GM21381 (cell line): ENCODE measurements around the gene REG4.
"Not testable (repeated sequence)": the region's sequence is repeated elsewhere in the genome, so short reads cannot be mapped to it uniquely, and the experiment has no call there.

Experiments used
- ATAC-seq: cut with Tn5 transposase; IDR thresholded peaks from one replicate; pipeline ENCODE4 v1.9.1; 2021; ENCODE audit warnings: mild to moderate bottlenecking, moderate library complexity; ENCODE audit not compliant: unreplicated experiment

The REG4 gene

DNA sequence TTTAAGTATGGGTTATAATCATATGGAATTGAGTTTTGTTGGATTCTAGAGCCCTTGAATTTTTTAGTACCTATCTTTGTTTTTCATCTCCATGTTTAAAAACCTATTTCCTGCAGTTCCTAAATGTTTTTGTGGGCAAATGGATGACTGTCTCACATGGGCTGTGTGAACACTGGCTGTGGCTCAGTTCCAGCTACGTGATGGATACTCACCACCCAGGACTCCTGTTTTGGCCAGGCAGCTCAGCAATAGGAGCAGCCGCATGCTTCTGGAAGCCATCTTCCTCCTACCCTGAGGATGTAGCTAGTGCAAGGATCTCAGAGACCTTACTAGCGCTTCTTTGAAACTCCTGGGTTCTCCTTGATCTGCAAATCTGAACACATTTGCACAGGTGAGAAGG is 2.8 kb downstream of the REG4 start:
- ATAC-seq: no peak

DNA sequence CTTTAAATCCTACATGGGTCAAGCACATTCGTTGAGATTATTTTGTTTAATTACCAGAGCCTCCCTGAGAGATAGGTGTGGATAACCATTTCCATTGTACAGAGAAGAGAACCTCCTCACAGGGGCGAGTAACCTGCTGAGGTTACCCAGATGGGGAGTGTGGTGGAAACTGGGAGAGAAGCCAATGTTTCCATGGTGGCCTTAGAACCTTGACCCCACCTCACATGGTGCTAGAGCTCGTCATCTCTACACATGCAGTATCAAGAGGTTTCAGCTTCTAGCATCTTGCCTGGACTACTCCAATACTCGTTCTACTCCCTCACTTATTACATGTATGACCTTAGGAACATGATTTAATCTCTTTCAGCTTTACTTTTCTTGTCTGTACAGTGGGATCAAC is 4.8 kb downstream of the REG4 start:
- ATAC-seq: no peak

DNA sequence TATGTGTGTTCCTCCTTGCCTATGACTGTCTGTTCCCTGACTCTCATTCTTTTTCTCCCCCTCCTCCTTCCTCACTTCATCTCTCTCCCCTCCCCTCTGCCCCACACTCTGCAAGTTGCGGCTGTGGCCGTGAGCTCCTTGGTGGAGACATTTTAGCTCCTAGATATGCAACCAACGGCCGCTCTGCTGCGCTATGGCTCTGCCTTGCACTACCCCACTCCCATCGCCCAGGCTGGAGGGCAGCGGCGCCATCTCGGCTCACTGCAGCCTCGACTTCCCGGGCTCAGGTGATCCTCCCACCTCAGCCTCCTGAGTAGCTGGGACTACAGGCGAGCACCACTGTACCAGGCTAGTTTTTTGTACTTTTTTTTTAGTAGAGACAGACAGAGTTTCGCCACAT is 5.5 kb downstream of the REG4 start:
- no peak for ATAC-seq

DNA sequence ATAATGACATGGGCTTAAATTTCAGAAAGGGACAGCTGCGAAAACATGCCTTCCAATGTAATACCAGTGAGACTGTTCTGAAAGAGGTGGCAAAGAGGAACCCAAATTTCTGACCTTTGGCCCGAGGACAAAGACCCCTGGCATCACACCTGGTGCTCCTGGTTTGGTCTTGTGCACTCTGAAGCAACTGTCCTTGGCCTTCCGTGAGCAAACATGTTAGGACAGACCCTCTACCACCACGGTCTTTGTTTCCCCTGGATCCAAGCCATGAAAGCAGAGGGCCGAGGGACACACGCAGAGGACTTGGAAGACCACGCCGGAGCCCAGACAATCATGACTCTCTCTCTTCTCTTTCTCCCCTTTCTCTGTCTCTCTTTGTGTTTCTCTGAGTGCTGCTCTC is 6.0 kb downstream of the REG4 start:
- ATAC-seq: no peak

DNA sequence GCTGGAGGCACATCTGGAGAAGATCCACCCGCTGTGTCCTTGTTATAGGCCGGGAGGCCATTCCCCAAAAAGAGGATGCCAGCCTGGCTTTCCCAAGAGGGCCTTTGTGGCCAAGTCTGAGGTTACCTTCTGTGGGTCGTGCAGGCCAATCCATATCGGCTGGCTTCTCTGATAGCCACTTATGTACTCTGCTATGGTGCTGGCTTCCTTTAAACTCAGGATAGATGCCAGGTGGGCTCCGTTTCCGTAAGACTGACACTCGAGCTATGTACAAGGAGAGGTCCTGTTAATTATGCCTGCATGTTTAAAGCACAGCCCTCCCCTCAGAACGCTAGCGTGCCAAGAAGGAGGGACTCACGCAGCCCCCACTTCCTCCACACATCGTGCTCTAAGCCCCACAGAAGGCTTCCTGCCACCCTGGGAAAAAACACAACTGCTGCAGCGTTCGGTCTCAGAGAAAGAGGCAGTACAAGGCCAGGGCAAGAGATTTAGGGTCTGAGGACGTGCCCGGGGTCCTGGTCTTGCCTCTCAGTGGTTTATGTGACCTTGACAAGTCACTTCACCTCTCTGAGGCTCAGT is 11.6 kb downstream of the REG4 start:
- ATAC-seq: no peak

DNA sequence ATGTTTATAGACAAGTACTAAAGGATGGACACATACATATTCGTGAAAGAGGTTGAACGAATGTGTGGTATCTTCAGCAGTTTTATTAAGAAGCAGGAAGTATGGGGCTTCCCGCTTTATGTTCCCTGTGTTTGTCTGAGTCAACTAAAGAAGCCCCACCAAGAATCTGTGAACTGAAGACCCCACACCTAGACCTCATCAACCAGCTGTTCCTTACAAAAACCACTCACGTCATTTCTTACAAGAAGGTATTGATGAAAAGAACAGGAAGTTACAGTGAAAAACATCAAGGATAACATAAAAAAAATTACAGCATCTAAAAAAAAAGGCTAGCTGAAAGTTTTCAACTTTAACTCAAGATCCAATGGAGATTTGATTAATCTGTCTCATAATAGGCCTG is 12.3 kb downstream of the REG4 start:
- no peak for ATAC-seq

DNA sequence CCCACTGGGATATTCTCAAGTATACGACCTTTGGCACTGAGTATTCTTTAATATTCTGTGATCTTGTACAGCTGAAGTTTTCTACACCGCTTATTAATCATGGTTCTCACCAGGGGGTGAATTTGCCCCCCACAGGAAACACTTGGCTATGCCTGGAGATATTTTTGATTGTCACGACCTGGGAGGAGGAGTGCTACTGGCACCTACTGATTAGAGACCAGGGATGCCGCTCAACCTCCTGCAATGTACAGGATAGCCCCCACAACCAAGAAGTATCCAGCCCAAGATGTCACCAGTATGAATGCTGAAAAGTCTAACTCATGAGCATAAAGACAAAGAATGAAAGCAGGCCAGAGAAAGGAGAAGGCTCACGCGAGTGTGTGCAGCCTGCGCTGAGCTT is 13.7 kb downstream of the REG4 start:
- ATAC-seq: no peak

DNA sequence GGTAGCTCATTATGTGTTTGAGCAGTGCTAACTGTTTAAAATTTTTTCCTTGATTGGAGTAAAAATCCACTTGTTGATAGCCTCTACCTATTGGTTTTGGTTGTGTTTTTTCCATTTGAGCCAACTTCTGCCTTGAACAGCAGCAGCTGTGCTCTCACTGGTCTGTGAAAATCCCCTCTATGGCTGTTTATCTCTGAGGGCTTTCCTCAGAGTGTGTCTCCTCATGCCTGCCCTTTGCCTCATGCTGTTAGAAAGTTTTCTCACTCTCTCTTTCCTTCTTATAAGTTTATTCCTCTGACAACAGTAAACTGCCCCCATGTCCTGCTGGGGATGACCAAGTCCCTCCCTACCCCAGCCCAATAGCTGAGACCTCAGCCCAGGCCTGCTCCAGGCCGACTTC is 14.1 kb downstream of the REG4 start:
- ATAC-seq: no peak

DNA sequence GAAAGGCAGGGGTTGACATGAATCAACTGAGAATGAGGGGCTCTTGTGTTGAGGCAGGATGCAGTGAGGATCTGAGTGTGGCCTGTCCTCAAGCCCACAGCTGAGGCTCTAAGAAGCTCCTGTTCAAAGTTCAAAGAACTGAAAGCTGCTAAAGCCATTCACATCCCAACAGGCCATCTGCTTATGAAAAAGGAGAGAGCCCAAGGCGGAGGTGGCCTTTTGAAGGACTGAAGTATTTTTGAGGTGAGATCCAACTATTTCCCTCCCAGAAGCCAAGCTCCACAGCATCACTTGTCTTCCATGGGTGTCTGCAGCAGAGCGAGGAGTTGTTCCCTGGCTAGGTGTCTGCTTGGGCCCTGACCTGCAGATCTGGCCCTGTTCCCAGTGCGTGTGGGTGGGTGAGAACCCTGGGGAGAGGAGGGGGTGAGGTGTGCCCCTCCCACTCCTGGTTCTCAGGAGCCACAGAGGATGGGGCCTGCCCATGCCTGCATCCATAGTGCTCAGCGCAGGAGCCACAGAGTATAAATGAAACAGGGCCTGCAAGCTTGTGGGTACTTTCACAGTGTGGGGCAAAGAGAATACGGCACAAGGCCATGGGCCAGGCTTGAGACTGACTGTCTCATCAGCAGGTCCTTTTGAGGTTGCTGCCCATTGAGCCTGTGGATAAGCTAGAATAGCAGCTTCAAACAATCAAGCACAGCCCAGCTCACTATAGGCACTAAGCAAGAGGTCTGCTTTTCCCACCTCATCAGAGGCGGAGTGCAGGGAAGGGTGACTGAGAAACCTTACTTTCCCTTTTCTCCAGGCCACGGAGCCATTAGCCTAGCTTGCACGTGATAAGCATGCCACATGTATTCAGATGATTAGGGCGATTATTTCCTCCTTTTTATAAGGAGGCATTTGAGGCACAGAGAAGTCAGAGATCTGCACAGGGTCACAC is 15.7 kb downstream of the REG4 start:
- no peak for ATAC-seq

DNA sequence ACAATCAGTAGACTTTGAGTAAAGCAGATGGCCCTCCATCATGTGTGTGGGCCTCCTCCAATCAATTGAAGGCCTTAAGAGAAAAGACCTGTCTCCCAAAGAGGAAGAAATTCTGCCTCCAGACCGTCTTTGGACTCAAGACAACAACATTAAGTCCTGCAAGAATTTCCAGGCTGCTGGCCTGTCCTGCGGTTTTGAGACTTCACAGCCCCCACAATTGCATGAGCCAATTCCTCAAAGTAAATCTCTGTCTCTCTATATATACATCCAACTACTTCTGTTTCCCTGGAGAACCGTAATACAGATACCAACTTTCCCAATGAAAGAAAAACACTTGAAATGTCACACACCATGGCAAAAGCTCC is 16.4 kb downstream of the REG4 start:
- ATAC-seq: no peak

DNA sequence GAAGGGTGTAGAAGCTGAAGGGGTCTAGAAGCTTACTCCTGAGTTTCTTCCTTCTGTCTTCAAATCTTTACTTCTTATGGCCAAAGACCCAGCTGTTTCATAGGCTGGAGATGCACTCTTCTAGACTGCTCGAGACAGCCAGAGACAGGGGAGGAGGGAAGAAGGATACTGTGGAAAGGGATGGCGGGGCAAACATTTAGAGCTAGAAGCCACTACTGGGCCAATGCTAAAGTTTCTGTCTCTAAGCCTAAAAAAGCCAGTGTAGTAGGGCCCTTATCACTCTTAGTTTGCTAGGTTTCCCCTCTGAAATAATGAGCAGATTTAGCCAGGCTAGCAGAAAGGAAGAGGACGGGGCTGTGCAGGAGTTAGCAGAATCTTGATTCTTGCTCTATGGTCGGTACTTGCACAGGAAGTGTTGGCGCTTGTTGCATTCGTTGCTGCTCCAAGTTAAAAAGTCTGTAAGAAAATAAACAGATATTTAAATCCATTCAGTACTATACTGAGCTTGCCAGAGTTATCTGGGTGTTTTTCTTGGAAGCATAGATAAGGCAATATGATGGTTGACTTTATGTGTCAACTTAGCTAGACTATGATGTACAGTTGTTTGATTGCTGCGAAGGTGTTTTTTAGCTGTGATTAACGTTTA is 16.9 kb downstream of the REG4 start:
- ATAC-seq: no peak

DNA sequence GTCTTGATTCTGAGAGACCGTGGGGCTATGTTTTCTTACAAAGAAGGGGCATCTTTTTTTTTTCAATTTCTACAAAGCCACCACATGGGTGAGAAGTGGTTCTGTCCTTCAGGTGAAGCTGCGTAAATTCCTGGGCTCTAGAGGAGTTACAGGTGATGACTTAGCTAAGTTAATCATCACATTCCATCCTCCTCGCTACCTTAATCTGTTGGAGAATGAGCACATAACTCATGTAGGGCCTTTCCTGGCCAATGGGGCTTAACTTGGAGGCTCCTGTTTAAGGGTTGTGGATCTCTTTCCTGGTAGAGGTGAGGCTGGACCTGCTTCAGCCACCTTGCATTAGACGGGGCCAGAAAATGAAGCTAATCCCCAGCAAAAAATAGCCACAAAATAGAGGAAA is 19.9 kb downstream of the REG4 start:
- ATAC-seq: no peak

DNA sequence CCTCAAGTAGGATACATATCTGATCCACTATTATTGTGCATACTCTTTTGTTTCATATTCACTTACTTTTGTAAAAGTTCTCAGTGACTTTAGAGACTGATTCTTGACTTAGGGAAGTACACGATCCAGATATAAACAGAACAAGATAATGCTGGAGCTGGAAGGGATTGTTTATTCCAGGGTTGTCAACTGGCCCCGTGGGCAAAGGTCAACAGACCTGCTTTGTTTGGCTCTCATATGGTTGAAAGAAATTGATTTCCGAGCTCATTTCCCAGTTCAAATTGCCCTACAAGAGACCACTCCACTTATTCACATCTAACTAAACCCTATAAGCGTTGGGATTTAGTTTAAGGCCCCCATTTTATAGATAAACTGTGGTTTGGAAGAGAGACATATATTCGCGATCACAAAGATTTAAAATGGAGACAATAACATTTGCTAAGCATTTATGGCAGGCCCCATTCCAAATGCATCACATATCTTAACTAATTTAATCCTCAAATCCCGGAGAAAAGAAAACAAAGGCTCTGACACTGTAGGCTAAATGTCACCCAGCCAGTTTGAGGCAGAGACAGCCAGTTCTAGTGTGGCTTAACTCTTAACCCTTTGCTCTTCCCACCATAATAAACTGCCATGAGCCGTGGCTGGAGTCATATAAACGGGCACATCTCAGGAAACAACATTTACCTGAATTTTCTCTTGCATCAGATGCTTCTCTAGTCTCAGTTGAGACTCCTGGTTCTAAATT is 20.6 kb downstream of the REG4 start:
- ATAC-seq: no peak

DNA sequence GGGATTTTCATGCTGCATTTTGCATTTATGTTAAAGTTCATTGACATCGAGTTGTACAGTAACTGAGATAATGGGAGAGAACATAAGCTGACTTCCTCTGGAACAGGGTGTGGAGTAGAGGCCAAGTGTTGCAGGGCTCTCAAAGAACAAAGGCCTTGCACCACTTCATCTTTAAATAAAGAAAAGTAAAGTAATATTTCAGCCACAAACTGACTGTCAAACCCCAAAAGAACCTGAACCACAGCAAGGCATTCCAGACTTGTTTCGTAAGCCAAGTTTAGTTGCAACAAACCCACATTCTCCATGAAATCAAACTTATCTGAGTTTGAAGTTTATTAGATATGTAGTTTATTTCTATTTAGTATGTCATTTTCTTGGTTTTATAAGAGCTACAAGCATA is 23.5 kb downstream of the REG4 start:
- ATAC-seq: no peak

DNA sequence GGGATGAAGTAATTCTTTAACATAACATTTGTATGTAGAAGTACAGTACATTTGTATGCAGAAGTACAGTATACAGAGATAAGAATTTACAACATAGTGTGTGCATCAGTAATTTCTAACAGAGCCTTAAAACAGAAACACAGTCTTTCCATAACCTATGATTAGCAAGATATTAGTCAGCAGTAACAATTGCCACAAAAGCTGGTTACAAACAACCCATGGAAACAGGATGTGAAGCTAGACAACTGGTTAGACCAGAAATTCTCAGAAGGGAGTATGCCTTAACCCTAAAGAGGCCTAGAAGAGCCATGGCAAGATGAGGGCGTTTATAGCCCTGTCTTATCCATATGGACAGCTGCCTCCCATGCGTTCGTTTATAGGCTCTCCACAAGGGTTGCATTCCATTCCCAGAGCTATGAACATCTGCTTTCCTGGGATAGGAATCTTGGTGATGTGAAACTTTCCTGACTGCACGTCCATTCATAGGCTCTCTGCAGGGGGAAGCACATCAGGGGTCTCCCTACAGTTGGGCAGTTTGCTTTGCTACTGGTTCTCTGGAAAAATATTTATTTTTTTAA is 24.7 kb downstream of the REG4 start:
- ATAC-seq: not testable (repeated sequence)

DNA sequence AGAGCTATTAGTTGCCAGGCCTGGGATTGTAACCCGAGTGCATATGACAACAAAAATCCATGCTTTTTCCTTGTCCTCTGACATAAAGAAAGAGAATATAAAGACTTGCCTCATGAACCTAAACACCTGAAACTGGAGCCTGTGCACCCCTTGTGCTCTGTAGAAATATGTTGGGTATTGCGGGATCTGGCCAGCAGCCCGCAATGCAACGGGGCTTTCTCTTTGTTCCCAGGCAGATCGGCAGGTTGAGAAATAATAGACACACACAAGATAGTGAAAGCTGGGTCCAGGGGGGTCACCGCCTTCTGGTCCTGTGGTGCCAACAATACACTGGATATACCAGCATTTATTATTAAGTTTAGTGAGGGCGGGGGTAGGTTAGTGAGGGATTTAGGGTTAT is 25.2 kb downstream of the REG4 start:
- not testable (repeated sequence) for ATAC-seq

DNA sequence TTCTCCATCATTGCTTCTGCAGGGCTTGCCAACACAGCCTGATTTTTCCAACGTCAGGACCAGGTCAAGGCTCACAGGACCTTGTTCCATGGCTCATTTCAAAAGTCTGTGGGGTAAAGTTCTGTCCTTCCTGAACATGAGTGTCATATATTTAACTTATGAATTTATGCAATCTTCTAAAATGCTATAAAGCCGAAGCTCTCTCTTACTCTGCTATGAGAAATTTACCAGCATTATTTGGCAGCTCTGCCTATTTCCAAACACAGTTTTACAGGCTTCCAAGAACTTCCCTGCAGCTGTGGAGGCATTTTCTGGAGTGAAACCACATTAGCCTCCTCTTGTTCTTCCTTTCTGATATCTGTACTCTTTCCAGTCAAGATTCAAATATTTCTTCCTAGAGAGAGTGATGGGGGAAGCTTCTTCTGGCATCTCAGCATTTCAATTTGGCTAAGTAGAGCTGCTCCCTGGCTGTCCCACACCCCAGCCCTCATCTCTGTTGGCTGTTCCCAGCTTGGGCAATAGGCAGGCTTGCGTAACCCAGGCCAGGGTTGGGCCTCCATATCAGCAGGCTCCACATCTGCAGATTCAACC is 27.0 kb downstream of the REG4 start:
- no peak for ATAC-seq

DNA sequence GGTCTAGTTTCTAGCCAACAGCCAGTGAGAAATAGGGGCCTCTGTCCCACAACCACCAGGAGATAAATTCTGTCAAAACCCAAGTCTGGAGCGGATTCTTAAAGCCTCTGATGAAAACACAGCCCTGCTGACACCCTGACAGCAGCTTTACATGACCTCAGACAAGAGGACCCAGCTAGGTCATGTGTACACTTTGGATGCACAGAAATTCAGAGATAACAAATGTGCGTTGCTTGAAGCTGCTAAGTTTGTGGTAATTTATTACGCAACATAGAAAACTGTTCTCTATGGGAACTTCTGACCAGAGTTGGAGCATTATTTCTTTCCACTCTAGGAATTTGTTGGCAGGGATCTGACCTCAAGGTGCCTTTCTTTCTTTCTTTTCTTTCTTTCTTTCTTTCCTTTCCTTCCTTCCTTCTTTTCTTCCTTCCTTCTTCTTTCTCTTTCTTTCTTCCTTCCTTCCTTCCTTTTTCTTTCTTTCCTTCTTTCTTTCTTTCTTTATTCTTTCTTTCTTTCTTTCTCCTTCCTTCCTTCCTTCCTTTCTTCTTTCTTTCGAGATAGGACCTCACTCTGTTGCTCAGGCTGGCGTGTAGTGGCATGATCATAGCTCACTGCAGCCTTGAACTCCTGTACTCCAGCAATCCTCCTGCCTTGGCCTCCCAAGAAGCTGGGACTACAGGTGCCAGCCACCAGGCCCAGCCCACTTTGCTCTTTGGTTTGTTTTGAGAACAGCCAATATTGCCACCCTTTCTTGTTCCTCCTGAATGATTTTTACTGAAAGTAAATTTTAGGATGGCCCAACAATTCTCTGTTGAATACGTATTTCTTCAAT is 27.7 kb downstream of the REG4 start:
- no peak for ATAC-seq

DNA sequence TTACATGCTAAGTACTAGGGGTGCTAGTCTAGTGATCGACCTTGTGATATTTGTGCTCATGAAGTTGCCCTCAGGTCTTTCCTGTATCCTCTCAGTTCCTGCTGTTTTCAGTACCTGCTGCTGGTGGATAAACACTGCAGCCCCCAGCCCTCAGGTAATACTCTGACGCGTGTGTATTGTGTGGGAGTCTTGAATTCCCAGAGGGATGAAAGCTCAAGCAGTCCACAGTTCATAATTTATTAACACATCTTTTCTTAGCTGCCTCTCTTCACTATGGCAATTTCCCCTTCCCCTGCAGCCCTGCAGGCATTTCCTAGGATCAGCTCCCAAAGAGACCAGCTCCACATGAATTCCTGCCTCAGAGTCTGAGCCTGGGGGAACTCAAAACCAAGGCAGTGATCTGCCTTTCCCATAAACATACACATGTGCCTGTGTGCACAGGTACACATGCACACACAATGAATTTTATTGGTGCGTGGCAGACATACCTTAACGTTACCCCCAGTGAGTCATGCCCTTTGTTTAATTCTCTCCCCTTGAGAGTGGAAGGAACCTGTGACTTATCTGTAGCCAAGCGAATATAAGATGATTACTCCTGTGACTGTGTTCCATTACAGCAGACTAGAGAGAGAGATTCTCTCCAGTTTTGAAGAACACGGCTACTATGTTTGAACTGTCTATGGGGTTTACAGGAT is 28.5 kb downstream of the REG4 start:
- ATAC-seq: no peak
